Measurements from ENCODE around the gene RPS2.

DNA sequence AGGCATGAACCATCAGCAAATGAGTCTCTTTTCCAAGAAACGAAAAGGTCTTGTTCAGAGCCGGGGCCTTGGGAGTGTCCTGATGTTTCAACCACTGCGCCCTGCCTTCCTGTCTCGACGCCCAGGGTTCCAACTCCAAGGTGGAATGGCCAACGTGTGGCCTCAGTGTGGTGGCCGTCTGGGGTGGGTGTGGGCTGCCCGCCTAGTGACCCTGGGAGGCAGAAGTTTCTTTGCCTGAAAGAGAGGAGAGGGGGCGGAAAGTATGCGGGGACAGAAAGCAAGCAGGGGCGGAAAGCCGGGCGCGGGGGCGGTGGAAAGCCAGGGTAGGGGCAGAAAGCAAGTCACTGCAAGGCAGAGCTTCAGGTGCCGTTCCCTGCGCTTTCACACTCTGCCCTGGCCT, 25.7 kb downstream of the RPS2 start:
- TF ChIP-seq CTCF (IDR thresholded peaks at IDR 0.05) (no peak), POLR2AphosphoS5 (IDR thresholded peaks at IDR 0.05; ENCODE audit: insufficient read depth in 1 of 2, low read depth in 1 of 2) (no peak), POLR2A (IDR thresholded peaks at IDR 0.05) (no peak)
